GM12874 (cell line): ENCODE data around the gene CYP46A1.

Experiments
- TF ChIP-seq, protein P1 (sequence below): IDR thresholded peaks from 2 replicates; pipeline ENCODE4 v1.5.1; 2011; ENCODE audit warnings: low read depth, mild to moderate bottlenecking, control low read depth, low read length, moderate library complexity; ENCODE audit not compliant: insufficient read depth

Gene CYP46A1

GRCh38 chr14:99749142-99749541 lies 65.0 kb downstream of the CYP46A1 start:
- TF ChIP-seq, protein P1, sequence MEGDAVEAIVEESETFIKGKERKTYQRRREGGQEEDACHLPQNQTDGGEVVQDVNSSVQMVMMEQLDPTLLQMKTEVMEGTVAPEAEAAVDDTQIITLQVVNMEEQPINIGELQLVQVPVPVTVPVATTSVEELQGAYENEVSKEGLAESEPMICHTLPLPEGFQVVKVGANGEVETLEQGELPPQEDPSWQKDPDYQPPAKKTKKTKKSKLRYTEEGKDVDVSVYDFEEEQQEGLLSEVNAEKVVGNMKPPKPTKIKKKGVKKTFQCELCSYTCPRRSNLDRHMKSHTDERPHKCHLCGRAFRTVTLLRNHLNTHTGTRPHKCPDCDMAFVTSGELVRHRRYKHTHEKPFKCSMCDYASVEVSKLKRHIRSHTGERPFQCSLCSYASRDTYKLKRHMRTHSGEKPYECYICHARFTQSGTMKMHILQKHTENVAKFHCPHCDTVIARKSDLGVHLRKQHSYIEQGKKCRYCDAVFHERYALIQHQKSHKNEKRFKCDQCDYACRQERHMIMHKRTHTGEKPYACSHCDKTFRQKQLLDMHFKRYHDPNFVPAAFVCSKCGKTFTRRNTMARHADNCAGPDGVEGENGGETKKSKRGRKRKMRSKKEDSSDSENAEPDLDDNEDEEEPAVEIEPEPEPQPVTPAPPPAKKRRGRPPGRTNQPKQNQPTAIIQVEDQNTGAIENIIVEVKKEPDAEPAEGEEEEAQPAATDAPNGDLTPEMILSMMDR: peak; percentile 32; the same call in 1 of the 2 replicates

DNA sequence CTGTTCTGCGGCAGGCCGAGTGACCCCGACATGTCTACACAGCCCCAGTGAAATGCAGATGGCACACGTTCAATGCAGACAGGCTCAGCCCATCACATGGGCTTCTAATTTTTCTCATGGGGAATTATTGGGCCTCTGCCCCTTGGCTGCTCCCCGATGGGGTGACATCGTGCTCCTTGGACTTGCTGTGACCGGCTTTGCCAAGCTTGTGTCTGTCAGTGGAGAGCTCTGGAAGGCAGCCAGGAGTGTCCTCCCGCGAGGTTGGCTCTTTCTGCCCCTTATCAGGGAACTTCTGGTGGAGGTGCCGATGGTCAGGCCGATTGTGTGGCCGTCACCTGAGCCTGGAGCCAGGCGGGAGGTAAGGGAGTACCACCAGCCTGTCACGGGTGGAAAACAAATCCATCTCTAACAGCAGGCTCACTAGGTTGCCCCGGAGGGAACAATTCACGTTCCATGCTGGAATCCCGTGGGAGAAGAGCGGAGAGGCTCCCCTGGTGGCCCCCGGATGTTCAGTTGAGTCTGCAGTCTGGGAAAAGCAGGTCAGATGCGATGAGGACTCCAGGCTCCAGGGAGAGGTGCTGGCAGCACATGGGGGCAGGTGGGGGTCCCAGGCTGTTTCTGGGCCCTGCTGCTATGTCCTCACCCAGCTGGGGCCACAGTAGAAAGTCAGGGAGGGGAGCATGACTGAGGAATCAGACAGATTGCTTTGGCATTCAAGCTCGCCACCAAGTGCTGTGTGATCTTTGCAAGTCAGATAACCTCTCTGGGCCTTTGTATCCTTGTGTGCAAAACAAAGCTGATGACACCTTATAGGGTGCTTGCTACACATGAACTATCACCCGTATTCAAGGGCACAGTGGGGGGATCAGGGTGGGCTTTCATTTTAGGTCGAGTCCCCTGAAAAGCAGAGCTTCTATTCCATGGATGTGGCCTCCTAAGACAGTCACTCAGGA lies 65.9 kb downstream of the CYP46A1 start:
- TF ChIP-seq, protein P1: no peak

DNA sequence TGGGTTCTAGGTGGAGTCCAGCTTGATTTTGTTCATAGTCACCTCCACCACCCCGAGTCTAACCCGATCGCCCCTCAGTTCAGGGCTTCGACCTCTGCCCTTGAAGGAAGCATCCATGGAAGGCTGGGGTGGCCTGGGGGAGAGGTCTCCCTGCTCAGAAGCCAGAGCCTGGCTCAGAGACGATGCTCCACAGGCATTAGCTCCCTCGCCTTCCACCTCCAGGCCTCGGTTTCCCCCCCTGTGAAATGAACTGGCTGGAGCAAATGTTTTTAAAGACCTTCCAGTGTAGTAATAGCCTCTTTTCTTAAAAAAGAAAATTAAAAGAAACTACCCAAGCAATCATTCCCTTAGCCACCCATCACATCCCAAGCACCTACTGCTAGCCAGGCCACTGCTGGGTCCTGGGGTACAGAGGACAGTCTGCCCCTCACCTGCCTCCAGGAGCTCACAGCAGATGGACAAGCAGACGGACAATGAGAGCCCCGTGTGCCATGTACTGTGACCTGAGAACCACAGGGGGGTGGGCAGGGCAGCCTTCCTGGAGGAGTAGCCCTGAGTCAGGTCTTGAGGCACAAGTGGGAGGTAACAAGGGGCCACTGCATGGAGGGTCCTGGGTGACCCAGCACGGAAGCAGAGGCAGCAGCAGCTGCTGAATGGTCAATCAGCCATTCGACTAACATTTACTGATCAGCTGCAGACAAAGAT lies 66.8 kb downstream of the CYP46A1 start:
- TF ChIP-seq, protein P1: no peak

- TF ChIP-seq, protein P1: no peak
Measured at GRCh38 chr14:99751539-99752485, 67.7 kb downstream of the CYP46A1 start.

- TF ChIP-seq, protein P1: no peak
Measured at GRCh38 chr14:99752486-99753121, 68.5 kb downstream of the CYP46A1 start.

- TF ChIP-seq, protein P1: 0 out of 2 replicates have a peak, but pooled peaks have one; percentile 2
Measured at GRCh38 chr14:99753225-99754140, 69.4 kb downstream of the CYP46A1 start.
